NCI-H2029 (cell line): ENCODE measurements around the gene FAM227B.

Experiments used
- DNase-seq: peaks from one replicate; lab custom pipeline; 2025; lab: John Stamatoyannopoulos, UW

FAM227B gene

GRCh38 chr15:49290191-49290590 is 330.4 kb downstream of the FAM227B start:
- no peak for DNase-seq

- DNase-seq: no peak
Observed at GRCh38 chr15:49288391-49288790, 332.2 kb downstream of the FAM227B start.

- no peak for DNase-seq
Observed at GRCh38 chr15:49287481-49287880, 333.1 kb downstream of the FAM227B start.

- DNase-seq: no peak
Observed at GRCh38 chr15:49286649-49287404, 333.8 kb downstream of the FAM227B start.

GRCh38 chr15:49282366-49282765 is 338.3 kb downstream of the FAM227B start:
- DNase-seq: no peak

- DNase-seq: no peak
Observed at GRCh38 chr15:49279521-49280456, 340.8 kb downstream of the FAM227B start.

GRCh38 chr15:49278751-49279150 is 341.9 kb downstream of the FAM227B start:
- DNase-seq: no peak
